HepG2 (cell line): Measurements from ENCODE around the gene NSMCE1. TPM values are rescaled to one million over a fixed set of nuclear protein-coding genes. Genes with fewer than 3 reads are reported as not detected.

ENCODE experiments used
- CHD2 ChIP-seq: IDR thresholded peaks from 2 replicates; pipeline ENCODE4 v1.6.1; 2011; ENCODE audit warnings: low read depth, low read length, improper control_type of control experiment
- ELF3 ChIP-seq: IDR thresholded peaks from 2 replicates; pipeline ENCODE4 v1.6.1; 2016; ENCODE audit warnings: missing genetic modification reagents, missing compliant biosample characterization
- MIER3 ChIP-seq: IDR thresholded peaks from 2 replicates; pipeline ENCODE4 v1.6.1; 2016; ENCODE audit warnings: missing compliant biosample characterization, borderline replicate concordance
- NR1H2 ChIP-seq: sonication (generic); formaldehyde crosslinking; IDR thresholded peaks from 2 replicates; pipeline ENCODE4 v1.8.1; 2022; ENCODE audit warnings: low read depth, missing genetic modification reagents, borderline replicate concordance
- RCOR2 ChIP-seq: IDR thresholded peaks from 2 replicates; pipeline ENCODE4 v1.6.1; 2016; ENCODE audit warnings: missing biosample characterization, missing genetic modification reagents
- SIX1 ChIP-seq: sonication (generic); formaldehyde crosslinking; IDR thresholded peaks from 2 replicates; pipeline ENCODE4 v1.4.0; 2020; ENCODE audit warnings: missing genetic modification reagents, borderline replicate concordance
- TAF1 ChIP-seq: sonication (generic); formaldehyde crosslinking; IDR thresholded peaks from 2 replicates; pipeline ENCODE4 v1.4.0; 2020; ENCODE audit warnings: missing genetic modification reagents
- ZFP90 ChIP-seq: sonication (generic); formaldehyde crosslinking; IDR thresholded peaks from 2 replicates; pipeline ENCODE4 v1.8.0; 2022; ENCODE audit warnings: missing genetic modification reagents, mild to moderate bottlenecking, inconsistent platforms, borderline replicate concordance
- ZNF354B ChIP-seq: sonication (generic); formaldehyde crosslinking; IDR thresholded peaks from 2 replicates; pipeline ENCODE4 v1.8.0; 2022; ENCODE audit warnings: mild to moderate bottlenecking, missing genetic modification reagents
- ZNF761 ChIP-seq: sonication (generic); formaldehyde crosslinking; conservative IDR thresholded peaks from 2 replicates; pipeline ENCODE4 v1.4.0; 2020; ENCODE audit warnings: mild to moderate bottlenecking, missing genetic modification reagents
- polyA plus RNA-seq, 8 experiments: library from polyadenylated mRNA; depleted of rRNA in 3 of 8; stranded (reverse) in 7 of 8; unstranded in 1 of 8; fragments of >200 nt; fragmentation: Illumina TruSeq in 4 of 8; extraction: Trizol in 4 of 8; gene quantifications; 2 replicates each; pipeline versions ENCODE4 v1.2.1 to v1.2.3, GENCODE V29; 2011 to 2016; ENCODE audit warnings: low read depth in 4 of 8, missing spikeins in 1 of 8, mixed read lengths in 1 of 8; ENCODE audit not compliant: insufficient read depth in 1 of 8
- total RNA-seq, 5 experiments: library from RNA; depleted of rRNA; stranded (reverse); fragments of >200 nt; fragmentation: Illumina TruSeq; extraction: Trizol; gene quantifications; 2 replicates each; pipeline ENCODE4 v1.2.3, GENCODE V29; 2016; ENCODE audit warnings: low read depth in 1 of 5
- TF ChIP-seq, protein P1 (sequence below): sonication (generic); formaldehyde crosslinking; IDR thresholded peaks from 2 replicates; pipeline ENCODE4 v1.5.1; 2020; ENCODE audit warnings: missing genetic modification reagents, mild to moderate bottlenecking, borderline replicate concordance
- TF ChIP-seq, protein P2 (sequence below): sonication (generic); formaldehyde crosslinking; IDR thresholded peaks from 2 replicates; pipeline ENCODE4 v1.4.0; 2020; ENCODE audit warnings: low read depth, missing genetic modification reagents
- TF ChIP-seq, protein P3 (sequence below): sonication (generic); formaldehyde crosslinking; IDR thresholded peaks from 2 replicates; pipeline ENCODE4 v1.4.0; 2020; ENCODE audit warnings: mild to moderate bottlenecking, low read depth, missing genetic modification reagents
- TF ChIP-seq, protein P4 (sequence below): sonication (generic); formaldehyde crosslinking; conservative IDR thresholded peaks from 2 replicates; pipeline ENCODE4 v1.8.0; 2022; ENCODE audit warnings: low read depth, missing genetic modification reagents
- TF ChIP-seq, protein P5 (sequence below): sonication (generic); formaldehyde crosslinking; IDR thresholded peaks from 2 replicates; pipeline ENCODE4 v1.5.0; 2020; ENCODE audit warnings: mild to moderate bottlenecking, missing genetic modification reagents
- TF ChIP-seq, protein P6 (sequence below): sonication (generic); formaldehyde crosslinking; conservative IDR thresholded peaks from 2 replicates; pipeline ENCODE4 v1.4.0; 2020; ENCODE audit warnings: missing genetic modification reagents

The NSMCE1 gene
- total and polyA plus RNA-seq, 2 of the 13 experiments (the other 11 are each of a cell fraction or from before 2014, with no cell fraction given) = 42.7 to 52.9 TPM

DNA sequence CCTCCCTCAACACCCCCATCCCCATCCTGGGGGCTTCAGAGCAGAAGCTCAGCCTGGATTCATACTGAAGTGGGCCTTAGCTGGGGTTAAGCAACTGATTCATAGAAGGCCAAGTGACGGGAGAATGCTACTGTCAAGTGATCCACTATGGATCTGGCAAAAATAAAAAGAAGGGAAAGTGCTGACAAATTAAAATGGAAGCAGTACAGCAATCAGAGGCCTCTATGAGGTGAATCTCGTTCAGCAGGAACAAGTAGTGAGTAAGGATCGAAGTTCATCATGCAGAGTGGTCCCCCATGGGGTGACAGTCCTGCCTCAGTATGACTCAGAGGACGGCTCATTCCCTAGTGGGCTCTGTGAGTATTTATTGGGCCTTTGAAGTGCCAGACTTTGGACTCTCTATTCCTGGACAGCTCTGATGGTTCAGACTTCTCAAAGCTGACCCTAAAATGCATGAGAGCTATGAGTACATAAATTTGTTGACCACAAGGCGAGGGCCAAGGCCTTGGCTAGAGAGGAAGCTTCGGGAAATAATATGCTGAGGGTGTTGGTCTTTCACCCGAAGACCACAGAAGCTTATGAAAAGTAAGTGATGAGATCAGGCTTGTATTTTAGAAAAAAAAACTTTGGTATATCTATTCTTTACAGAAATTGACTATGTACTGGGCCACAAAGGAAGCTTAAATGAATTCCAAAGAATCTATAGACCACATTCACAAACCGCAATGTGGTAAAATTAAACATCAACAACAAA, 5.3 kb upstream of the NSMCE1 start (continued):
- TF ChIP-seq, protein P1, sequence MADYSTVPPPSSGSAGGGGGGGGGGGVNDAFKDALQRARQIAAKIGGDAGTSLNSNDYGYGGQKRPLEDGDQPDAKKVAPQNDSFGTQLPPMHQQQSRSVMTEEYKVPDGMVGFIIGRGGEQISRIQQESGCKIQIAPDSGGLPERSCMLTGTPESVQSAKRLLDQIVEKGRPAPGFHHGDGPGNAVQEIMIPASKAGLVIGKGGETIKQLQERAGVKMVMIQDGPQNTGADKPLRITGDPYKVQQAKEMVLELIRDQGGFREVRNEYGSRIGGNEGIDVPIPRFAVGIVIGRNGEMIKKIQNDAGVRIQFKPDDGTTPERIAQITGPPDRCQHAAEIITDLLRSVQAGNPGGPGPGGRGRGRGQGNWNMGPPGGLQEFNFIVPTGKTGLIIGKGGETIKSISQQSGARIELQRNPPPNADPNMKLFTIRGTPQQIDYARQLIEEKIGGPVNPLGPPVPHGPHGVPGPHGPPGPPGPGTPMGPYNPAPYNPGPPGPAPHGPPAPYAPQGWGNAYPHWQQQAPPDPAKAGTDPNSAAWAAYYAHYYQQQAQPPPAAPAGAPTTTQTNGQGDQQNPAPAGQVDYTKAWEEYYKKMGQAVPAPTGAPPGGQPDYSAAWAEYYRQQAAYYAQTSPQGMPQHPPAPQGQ (CRISPR knock-in tag) = no peak
- no peak for TF ChIP-seq ZNF761 (CRISPR knock-in tag)
- no peak for TF ChIP-seq NR1H2 (CRISPR knock-in tag)
- TF ChIP-seq ZFP90 (CRISPR knock-in tag) = peak; percentile 84; the same call in 1 of the 2 replicates
- TF ChIP-seq, protein P2, sequence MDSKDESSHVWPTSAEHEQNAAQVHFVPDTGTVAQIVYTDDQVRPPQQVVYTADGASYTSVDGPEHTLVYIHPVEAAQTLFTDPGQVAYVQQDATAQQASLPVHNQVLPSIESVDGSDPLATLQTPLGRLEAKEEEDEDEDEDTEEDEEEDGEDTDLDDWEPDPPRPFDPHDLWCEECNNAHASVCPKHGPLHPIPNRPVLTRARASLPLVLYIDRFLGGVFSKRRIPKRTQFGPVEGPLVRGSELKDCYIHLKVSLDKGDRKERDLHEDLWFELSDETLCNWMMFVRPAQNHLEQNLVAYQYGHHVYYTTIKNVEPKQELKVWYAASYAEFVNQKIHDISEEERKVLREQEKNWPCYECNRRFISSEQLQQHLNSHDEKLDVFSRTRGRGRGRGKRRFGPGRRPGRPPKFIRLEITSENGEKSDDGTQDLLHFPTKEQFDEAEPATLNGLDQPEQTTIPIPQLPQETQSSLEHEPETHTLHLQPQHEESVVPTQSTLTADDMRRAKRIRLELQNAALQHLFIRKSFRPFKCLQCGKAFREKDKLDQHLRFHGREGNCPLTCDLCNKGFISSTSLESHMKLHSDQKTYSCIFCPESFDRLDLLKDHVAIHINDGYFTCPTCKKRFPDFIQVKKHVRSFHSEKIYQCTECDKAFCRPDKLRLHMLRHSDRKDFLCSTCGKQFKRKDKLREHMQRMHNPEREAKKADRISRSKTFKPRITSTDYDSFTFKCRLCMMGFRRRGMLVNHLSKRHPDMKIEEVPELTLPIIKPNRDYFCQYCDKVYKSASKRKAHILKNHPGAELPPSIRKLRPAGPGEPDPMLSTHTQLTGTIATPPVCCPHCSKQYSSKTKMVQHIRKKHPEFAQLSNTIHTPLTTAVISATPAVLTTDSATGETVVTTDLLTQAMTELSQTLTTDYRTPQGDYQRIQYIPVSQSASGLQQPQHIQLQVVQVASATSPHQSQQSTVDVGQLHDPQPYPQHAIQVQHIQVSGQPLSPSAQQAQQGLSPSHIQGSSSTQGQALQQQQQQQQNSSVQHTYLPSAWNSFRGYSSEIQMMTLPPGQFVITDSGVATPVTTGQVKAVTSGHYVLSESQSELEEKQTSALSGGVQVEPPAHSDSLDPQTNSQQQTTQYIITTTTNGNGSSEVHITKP = peak; percentile 65; the same call in 1 of the 2 replicates
- TF ChIP-seq, protein P3, sequence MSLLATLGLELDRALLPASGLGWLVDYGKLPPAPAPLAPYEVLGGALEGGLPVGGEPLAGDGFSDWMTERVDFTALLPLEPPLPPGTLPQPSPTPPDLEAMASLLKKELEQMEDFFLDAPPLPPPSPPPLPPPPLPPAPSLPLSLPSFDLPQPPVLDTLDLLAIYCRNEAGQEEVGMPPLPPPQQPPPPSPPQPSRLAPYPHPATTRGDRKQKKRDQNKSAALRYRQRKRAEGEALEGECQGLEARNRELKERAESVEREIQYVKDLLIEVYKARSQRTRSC (CRISPR knock-in tag) = no peak
- peak; percentile 93 for TF ChIP-seq RCOR2 (CRISPR knock-in tag)
- no peak; the same call in 1 of the 2 replicates for TF ChIP-seq ZNF354B (CRISPR knock-in tag)
- TF ChIP-seq ELF3 (CRISPR knock-in tag) = peak; percentile 95
- TF ChIP-seq TAF1 (CRISPR knock-in tag) = peak; percentile 19; the same call in 1 of the 2 replicates
- peak; percentile 97 for TF ChIP-seq MIER3 (CRISPR knock-in tag)
- peak; percentile 55; the same call in 1 of the 2 replicates for TF ChIP-seq CHD2
- TF ChIP-seq, protein P4, sequence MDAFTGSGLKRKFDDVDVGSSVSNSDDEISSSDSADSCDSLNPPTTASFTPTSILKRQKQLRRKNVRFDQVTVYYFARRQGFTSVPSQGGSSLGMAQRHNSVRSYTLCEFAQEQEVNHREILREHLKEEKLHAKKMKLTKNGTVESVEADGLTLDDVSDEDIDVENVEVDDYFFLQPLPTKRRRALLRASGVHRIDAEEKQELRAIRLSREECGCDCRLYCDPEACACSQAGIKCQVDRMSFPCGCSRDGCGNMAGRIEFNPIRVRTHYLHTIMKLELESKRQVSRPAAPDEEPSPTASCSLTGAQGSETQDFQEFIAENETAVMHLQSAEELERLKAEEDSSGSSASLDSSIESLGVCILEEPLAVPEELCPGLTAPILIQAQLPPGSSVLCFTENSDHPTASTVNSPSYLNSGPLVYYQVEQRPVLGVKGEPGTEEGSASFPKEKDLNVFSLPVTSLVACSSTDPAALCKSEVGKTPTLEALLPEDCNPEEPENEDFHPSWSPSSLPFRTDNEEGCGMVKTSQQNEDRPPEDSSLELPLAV (CRISPR knock-in tag) = no peak
- TF ChIP-seq, protein P5, sequence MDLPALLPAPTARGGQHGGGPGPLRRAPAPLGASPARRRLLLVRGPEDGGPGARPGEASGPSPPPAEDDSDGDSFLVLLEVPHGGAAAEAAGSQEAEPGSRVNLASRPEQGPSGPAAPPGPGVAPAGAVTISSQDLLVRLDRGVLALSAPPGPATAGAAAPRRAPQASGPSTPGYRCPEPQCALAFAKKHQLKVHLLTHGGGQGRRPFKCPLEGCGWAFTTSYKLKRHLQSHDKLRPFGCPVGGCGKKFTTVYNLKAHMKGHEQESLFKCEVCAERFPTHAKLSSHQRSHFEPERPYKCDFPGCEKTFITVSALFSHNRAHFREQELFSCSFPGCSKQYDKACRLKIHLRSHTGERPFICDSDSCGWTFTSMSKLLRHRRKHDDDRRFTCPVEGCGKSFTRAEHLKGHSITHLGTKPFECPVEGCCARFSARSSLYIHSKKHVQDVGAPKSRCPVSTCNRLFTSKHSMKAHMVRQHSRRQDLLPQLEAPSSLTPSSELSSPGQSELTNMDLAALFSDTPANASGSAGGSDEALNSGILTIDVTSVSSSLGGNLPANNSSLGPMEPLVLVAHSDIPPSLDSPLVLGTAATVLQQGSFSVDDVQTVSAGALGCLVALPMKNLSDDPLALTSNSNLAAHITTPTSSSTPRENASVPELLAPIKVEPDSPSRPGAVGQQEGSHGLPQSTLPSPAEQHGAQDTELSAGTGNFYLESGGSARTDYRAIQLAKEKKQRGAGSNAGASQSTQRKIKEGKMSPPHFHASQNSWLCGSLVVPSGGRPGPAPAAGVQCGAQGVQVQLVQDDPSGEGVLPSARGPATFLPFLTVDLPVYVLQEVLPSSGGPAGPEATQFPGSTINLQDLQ = no peak
- TF ChIP-seq, protein P6, sequence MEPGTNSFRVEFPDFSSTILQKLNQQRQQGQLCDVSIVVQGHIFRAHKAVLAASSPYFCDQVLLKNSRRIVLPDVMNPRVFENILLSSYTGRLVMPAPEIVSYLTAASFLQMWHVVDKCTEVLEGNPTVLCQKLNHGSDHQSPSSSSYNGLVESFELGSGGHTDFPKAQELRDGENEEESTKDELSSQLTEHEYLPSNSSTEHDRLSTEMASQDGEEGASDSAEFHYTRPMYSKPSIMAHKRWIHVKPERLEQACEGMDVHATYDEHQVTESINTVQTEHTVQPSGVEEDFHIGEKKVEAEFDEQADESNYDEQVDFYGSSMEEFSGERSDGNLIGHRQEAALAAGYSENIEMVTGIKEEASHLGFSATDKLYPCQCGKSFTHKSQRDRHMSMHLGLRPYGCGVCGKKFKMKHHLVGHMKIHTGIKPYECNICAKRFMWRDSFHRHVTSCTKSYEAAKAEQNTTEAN (CRISPR knock-in tag) = peak; percentile 89
- peak; percentile 58; the same call in 1 of the 2 replicates for TF ChIP-seq SIX1
